Calu3 (cell line): Measurements from ENCODE around the gene RNF187. TPM values are rescaled to one million over a fixed set of nuclear protein-coding genes. Genes with fewer than 3 reads are reported as not detected.

Experiments used
- BruUV-seq: library from RNA; stranded (reverse); fragments of 400-500 nt; replicated peaks from 2 replicates; lab custom pipeline; 2021; lab: Mats Ljungman, UMichigan
- CTCF ChIA-PET: fragments of 300-600 bp; sonication (Branson Sonifier 250); formaldehyde crosslinking; loops from one replicate; lab custom pipeline; 2022; ENCODE audit warnings: antibody characterized with exemption; lab: Charles Lee
- DNase-seq: peaks from one replicate; pipeline ENCODE4 v3.0.0; 2022
- H3K27ac Mint-ChIP-seq: one replicate; pipeline ENCODE4 v1.8.0; 2022; ENCODE audit warnings: mixed read lengths; ENCODE audit not compliant: unreplicated experiment
- H3K27me3 Mint-ChIP-seq: one replicate; pipeline ENCODE4 v1.8.0; 2022; ENCODE audit warnings: mixed read lengths; ENCODE audit not compliant: unreplicated experiment
- H3K36me3 Mint-ChIP-seq: one replicate; pipeline ENCODE4 v1.8.0; 2022; ENCODE audit warnings: mild to moderate bottlenecking, moderate library complexity, mixed read lengths; ENCODE audit not compliant: insufficient read depth, unreplicated experiment
- H3K4me1 Mint-ChIP-seq: one replicate; pipeline ENCODE4 v1.8.0; 2022; ENCODE audit warnings: mild to moderate bottlenecking, low read depth, mixed read lengths; ENCODE audit not compliant: unreplicated experiment
- H3K4me3 Mint-ChIP-seq: one replicate; pipeline ENCODE4 v1.8.0; 2022; ENCODE audit warnings: mild to moderate bottlenecking, low read depth, moderate library complexity, mixed read lengths; ENCODE audit not compliant: unreplicated experiment
- H3K9me3 Mint-ChIP-seq: one replicate; pipeline ENCODE4 v1.8.0; 2022; ENCODE audit warnings: low read depth, mixed read lengths; ENCODE audit not compliant: unreplicated experiment
- intact Hi-C: fragments of 100-400 bp; cut with micrococcal nuclease; formaldehyde crosslinking; loops from one replicate; pipeline ENCODE4 v1.10.0; 2022; ENCODE audit not compliant: unreplicated experiment
- total RNA-seq: library from RNA; stranded (reverse); gene quantifications from 2 replicates; pipeline ENCODE4 v1.2.3, GENCODE V29; 2022
- TF ChIP-seq, protein P1 (sequence below): fragments of 200-600 bp; IDR thresholded peaks from one replicate; pipeline ENCODE4 v1.8.0; 2022; ENCODE audit warnings: antibody characterized with exemption; ENCODE audit not compliant: unreplicated experiment

The RNF187 gene
- total RNA-seq, 1 experiment from 2014 or later: 87.1 TPM

DNA sequence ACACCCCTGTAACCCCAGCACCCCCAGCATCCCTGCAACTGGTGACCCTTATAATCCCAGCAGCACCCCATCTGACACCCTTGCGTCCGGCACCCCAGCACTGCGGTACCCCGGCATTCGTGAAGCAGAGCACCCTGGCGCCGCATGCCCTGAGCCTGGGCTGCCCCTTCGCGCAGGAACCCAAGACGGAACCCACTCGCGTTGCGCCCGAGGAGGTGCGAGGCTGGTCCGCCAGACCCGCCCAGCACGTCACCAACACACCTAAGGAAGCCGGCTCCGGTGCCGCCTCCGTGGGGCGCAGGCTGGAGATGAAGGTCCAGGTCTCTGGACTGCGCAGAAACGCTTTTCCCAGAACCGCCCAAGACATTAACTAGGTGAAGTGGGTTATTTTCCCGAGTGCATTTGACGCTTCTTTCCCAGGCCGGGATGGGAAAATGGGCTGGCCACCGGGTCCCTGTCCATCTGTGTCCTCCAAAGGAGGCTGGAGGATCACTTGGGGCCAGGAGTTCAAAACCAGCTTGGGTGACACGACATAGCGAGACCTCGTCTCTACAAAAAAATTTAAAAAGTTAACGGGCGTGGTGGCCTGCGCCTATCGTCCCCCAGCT lies 15.9 kb upstream of the RNF187 start:
- Mint-ChIP-seq H3K27me3 (peaks cover 46% of the 10 kb centered on the region), H3K4me1 (no peaks in the 10 kb centered on the region), H3K9me3 (no peaks in the 10 kb centered on the region), H3K36me3 (no peaks in the 10 kb centered on the region), H3K27ac (no peak overlapping the region), H3K4me3 (no peak overlapping the region)
- CTCF ChIA-PET: no interaction called here
- no TSS peak for BruUV-seq
- DNase-seq: no peak
- TF ChIP-seq, protein P1, sequence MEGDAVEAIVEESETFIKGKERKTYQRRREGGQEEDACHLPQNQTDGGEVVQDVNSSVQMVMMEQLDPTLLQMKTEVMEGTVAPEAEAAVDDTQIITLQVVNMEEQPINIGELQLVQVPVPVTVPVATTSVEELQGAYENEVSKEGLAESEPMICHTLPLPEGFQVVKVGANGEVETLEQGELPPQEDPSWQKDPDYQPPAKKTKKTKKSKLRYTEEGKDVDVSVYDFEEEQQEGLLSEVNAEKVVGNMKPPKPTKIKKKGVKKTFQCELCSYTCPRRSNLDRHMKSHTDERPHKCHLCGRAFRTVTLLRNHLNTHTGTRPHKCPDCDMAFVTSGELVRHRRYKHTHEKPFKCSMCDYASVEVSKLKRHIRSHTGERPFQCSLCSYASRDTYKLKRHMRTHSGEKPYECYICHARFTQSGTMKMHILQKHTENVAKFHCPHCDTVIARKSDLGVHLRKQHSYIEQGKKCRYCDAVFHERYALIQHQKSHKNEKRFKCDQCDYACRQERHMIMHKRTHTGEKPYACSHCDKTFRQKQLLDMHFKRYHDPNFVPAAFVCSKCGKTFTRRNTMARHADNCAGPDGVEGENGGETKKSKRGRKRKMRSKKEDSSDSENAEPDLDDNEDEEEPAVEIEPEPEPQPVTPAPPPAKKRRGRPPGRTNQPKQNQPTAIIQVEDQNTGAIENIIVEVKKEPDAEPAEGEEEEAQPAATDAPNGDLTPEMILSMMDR: no peak
- intact Hi-C loops: no loop called here

DNA sequence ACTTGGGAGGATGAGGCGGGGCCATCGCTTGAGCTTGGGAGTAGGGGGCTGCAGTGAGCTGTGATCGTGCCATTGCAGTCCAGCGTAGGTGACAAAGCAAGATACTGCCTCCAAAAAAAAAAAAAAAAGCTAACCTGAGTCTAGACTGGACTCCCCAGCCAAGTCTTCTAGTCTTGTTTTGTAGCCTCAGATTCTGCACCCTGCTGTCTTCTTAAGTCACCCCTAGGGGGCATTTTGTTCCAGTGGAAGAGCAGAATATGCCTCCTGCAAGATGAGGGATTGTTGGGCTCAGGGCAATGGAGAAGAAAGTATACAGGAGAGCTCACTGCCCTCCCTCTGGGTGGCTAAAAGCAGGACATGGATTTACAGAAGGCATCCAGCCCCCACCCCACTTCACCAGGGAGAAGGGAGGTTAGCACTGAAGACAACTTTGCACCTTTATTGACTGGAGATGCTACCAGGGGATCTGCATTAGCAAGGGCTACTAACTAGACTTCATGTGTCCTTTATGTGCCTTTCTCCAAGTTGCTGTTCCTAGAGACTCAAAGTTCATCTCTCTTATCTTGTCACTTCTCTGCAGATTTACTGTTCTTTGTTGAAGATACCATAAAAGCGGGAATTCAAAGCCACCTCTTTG lies 15.3 kb upstream of the RNF187 start:
- peaks cover 46% of the 10 kb centered on the region for H3K27me3 Mint-ChIP-seq
- intact Hi-C loops: no loop called here

DNA sequence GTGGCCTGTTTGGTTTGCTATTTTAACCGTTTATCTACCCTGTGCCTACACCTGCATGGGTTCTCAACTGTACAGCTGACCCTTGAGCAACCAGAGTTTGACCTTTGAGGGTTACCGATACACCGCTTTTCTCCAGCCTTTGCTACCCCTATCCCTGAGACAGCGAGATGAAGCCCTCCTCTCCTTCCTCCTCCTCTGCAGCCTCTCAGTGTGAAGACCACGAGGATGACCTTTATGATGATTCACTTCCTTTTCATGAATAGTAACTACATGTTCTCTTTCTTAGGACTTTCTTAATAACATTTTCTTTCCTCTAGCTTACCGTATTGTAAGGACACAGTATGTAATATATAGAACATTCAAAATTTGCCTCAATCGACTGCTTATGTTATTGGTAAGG lies 14.5 kb upstream of the RNF187 start:
- intact Hi-C loops: no loop called here
- no TSS peak for BruUV-seq
- H3K36me3 Mint-ChIP-seq: no peaks in the 10 kb centered on the region
- peaks cover 43% of the 10 kb centered on the region for H3K27me3 Mint-ChIP-seq
- CTCF ChIA-PET: no interaction called here
- no peak overlapping the region for H3K4me3 Mint-ChIP-seq
- TF ChIP-seq, protein P1: no peak
- H3K4me1 Mint-ChIP-seq: no peaks in the 10 kb centered on the region
- no peak overlapping the region for H3K27ac Mint-ChIP-seq
- DNase-seq: no peak
- no peaks in the 10 kb centered on the region for H3K9me3 Mint-ChIP-seq

More for the DNA sequence above, 15.3 kb upstream of the RNF187 start:
- no TSS peak for BruUV-seq
- Mint-ChIP-seq H3K4me1 (no peaks in the 10 kb centered on the region), H3K4me3 (no peak overlapping the region), H3K9me3 (no peaks in the 10 kb centered on the region), H3K36me3 (no peaks in the 10 kb centered on the region), H3K27ac (no peak overlapping the region)
- no peak for DNase-seq
- TF ChIP-seq, protein P1: no peak
- CTCF ChIA-PET: interaction anchor here (0.7 kb wide), 1 partner anchor 759 kb away, joined by 3 read pairs; no protein-coding TSS in a partner anchor

DNA sequence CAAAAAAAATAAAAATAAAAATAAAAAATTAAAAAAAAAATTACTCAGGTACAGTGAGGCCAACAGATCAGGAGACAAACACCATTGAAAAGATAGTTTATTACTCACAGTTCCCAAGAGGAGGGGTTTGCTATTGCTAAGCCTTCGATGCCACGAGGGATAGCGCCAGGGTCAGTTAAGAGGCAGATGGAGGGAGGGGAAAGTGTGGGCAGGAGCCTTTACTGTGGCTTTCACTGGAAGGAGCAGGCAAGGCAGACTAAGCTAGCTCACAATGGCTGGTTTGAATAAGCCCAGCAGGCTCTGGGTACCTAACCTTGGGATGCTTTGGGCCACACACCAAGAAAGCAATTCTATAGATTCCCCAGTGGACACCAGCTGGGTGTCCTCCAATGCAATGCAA lies 12.7 kb upstream of the RNF187 start:
- TF ChIP-seq, protein P1: no peak
- no peaks in the 10 kb centered on the region for H3K4me1 Mint-ChIP-seq
- intact Hi-C loops: no loop called here
- H3K27me3 Mint-ChIP-seq: peaks cover 37% of the 10 kb centered on the region
- no peaks in the 10 kb centered on the region for H3K9me3 Mint-ChIP-seq
- CTCF ChIA-PET: interaction anchor here (1.0 kb wide), 1 partner anchor 16 kb away, joined by 3 read pairs; no protein-coding TSS in a partner anchor
- no peak for DNase-seq
- no peaks in the 10 kb centered on the region for H3K36me3 Mint-ChIP-seq
- H3K27ac Mint-ChIP-seq: no peak overlapping the region
- no peak overlapping the region for H3K4me3 Mint-ChIP-seq
- BruUV-seq: no TSS peak
